ENCODE results near the gene ZNF275.

Gene ZNF275

DNA sequence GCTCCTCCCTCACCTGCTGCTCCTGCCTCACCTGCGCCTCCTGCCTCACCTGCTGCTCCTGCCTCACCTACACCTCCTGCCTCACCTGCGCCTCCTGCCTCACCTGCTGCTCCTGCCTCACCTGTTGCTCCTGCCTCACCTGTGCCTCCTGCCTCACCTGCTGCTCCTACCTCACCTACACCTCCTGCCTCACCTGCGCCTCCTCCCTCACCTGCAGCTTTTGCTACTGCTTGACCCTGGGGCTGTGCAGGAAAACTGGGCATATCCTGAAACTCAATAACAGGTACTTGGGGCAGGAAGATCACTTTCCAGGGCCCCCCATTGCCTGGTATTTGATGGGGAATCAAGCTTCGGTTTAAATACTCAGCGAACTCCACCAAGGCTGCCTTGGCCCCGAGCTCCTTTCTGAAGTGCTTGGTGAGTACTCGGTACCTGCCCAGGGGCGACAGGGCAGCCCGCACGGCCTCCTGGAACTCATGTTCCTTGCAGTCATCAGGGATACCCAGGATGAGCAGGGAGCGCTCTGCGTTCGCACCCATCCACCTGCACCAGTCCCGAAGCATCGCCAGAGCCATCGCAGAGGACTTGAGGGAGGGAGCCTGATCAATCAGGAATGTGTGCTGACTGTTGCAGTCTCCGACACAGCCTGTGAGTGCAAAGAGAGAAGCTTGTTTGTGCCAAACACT lies 64.5 kb downstream of the ZNF275 start:
- H3K4me3 Mint-ChIP-seq, result no peak overlapping the region
- peaks cover 25% of the 10 kb centered on the region for H3K27me3 Mint-ChIP-seq (ENCODE audit: low read depth, poor library complexity)
- peaks cover 74% of the 10 kb centered on the region for H3K9me3 Mint-ChIP-seq
- TF ChIP-seq, protein P1, sequence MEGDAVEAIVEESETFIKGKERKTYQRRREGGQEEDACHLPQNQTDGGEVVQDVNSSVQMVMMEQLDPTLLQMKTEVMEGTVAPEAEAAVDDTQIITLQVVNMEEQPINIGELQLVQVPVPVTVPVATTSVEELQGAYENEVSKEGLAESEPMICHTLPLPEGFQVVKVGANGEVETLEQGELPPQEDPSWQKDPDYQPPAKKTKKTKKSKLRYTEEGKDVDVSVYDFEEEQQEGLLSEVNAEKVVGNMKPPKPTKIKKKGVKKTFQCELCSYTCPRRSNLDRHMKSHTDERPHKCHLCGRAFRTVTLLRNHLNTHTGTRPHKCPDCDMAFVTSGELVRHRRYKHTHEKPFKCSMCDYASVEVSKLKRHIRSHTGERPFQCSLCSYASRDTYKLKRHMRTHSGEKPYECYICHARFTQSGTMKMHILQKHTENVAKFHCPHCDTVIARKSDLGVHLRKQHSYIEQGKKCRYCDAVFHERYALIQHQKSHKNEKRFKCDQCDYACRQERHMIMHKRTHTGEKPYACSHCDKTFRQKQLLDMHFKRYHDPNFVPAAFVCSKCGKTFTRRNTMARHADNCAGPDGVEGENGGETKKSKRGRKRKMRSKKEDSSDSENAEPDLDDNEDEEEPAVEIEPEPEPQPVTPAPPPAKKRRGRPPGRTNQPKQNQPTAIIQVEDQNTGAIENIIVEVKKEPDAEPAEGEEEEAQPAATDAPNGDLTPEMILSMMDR (IDR thresholded peaks at IDR 0.05), result no peak
- H3K36me3 Mint-ChIP-seq (ENCODE audit: low read depth), result peaks cover 4% of the 10 kb centered on the region
- DNase-seq, result no peak
- H3K27ac Mint-ChIP-seq, result no peak overlapping the region
- H3K4me1 Mint-ChIP-seq, result peaks cover 15% of the 10 kb centered on the region

DNA sequence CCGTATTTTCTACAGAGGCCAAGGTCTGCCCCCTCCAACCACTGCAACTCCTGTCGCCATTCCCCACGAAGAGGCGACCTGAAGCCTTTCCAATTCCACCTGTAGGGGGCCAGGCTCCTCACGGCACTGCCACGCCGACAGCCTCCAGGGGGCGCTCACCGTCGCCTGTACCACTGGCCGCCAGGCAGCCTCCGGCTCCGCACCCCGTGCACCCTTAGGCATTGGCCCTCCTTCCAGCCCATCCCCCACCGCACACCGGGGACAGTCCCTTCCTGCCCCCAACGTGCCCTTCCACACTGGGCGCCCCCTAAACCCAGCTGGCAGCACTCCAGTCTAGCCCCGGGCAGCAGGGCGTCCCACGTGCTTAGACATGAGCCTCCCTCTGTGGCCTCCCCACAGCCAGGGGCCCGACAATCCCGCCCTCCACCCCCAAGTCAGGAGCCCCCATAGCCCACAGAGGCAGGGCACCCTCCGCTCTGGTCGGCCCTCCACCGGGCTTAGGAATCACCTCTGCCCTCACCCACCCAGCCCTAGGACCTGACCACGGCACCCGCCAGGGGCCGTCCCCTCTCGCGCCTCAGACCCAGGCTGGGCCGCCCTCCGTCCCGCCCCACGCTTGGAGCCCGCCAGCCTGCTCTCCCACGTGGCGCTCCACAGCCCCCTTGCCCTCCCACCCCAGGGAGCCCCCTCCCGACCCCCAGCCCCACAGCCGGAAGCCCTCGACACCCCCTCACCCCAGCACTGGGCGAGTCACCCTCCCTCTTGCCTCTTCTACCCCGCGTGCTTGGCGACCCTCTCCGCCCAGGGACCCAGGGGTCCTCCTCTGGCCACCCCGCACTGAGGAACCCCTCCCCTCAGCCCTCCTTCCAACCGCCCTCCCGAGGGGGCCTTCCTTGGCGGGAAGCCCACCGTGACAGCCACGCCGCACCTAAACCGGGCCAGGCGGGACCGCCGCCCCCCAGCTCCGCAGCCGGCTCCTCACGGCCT lies 66.5 kb downstream of the ZNF275 start:
- peaks cover under 1% of the 10 kb centered on the region for H3K4me1 Mint-ChIP-seq
- H3K9me3 Mint-ChIP-seq, result peaks cover 65% of the 10 kb centered on the region
- H3K4me3 Mint-ChIP-seq, result no peak overlapping the region
- H3K27ac Mint-ChIP-seq, result no peak overlapping the region
- peaks cover 38% of the 10 kb centered on the region for H3K27me3 Mint-ChIP-seq (ENCODE audit: low read depth, poor library complexity)
- peak; percentile 62 for DNase-seq
- TF ChIP-seq, protein P1 (IDR thresholded peaks at IDR 0.05), result peak; percentile 68
- peaks cover 4% of the 10 kb centered on the region for H3K36me3 Mint-ChIP-seq (ENCODE audit: low read depth)

DNA sequence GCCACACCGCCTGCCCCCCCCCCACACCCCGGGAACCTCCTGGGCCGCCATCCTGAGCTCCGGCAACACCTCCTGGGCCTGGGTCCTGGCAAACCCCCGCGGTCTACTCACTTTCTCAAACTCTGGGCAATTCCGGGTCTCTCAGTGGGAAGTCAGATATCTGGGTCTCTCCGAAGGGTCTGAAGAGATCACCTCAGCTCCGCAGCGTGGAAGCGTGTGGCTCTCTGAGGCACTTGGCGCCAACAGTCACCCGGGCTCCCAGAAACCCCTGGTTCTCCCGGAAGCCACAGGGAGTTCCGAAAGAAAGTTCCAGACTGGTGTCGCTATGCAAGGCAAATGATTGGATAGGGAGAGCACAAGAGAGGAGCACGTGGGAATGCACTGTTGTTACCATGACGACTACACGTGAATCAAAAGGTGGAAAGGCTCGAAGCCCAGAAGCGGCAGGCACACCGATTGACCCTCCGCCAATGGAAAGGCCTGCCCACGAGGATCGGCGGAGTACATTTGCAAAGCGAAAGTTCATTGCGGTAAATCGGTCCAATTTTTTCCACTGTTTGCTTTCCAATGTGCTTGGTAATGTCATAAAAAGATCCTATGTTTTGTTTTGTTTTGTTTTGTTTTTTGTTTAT lies 67.3 kb downstream of the ZNF275 start, which contains the start of gene PNMA6E:
TSS of gene PNMA6E (minus strand) at position 218 of the 632 bp plus-strand sequence. CDS start 2,501 bp downstream, outside the sequence.
- no peak for DNase-seq
- Mint-ChIP-seq H3K27me3 (ENCODE audit: low read depth, poor library complexity) (peaks cover 44% of the 10 kb centered on the region), H3K4me3 (no peak within 1 kb of the TSS), H3K36me3 (ENCODE audit: low read depth) (peaks cover 4% of the 10 kb centered on the region), H3K4me1 (no peaks in the 10 kb centered on the region), H3K27ac (no peak within 1 kb of the TSS), H3K9me3 (peaks cover 64% of the 10 kb centered on the region)
- TF ChIP-seq, protein P1 (IDR thresholded peaks at IDR 0.05), result no peak

Measured in nephron progenitor cell (in vitro differentiated cells).